B cell (primary cell): ENCODE data around the gene UGT1A6. TPM values are rescaled to one million over a fixed set of nuclear protein-coding genes. Genes with fewer than 3 reads are reported as not detected.

Experiments
- ATAC-seq: fragments of 200-7000 bp; cut with Tn5 transposase; one replicate; pipeline ENCODE4 v1.10.0; 2021; ENCODE audit warnings: low read depth, mild to moderate bottlenecking, moderate number of reproducible peaks, moderate library complexity
- CTCF ChIA-PET: fragments of 350-600 bp; sonication (Branson Sonifier 250); formaldehyde crosslinking; loops from one replicate; lab custom pipeline; 2021; ENCODE audit warnings: antibody characterized with exemption, inconsistent platforms; lab: Charles Lee
- POLR2A ChIA-PET: fragments of 350-600 bp; sonication (Branson Sonifier 250); formaldehyde crosslinking; loops from one replicate; lab custom pipeline; 2021; ENCODE audit warnings: antibody characterized with exemption; lab: Charles Lee
- DNase-seq: peaks from one replicate; pipeline ENCODE4 v3.0.0; 2013
- H2AFZ ChIP-seq: 2 replicates; pipeline ENCODE4 v1.6.1; 2012; ENCODE audit warnings: mild to moderate bottlenecking, low read depth, low read length; ENCODE audit not compliant: insufficient read depth, poor library complexity, severe bottlenecking
- H3K27ac ChIP-seq, 2 donors: 1 replicate in 1 of 2; 2 replicates in 1 of 2; pipeline ENCODE4 v1.5.1; 2012 to 2013; ENCODE audit warnings: low read length in 2 of 2, mild to moderate bottlenecking in 2 of 2, moderate library complexity in 1 of 2
- H3K27me3 ChIP-seq, 4 experiments: fragments of 200-600 bp in 1 of 4; sonication (generic) in 1 of 4; replicated peaks in 1 of 4; 1 replicate in 2 of 4; 2 replicates in 2 of 4; pipeline versions ENCODE4 v1.6.1 to v1.7.0; 2013 to 2016; ENCODE audit warnings: low read length in 3 of 4, mild to moderate bottlenecking in 2 of 4, mixed read lengths in 1 of 4, moderate library complexity in 1 of 4; ENCODE audit not compliant: insufficient read depth in 4 of 4, control insufficient read depth in 3 of 4; ENCODE audit errors: control extremely low read depth in 1 of 4
- H3K36me3 ChIP-seq, 2 experiments: replicated peaks in 1 of 2; 1 replicate in 1 of 2; 2 replicates in 1 of 2; pipeline versions ENCODE4 v1.6.1 to v1.7.1; 2013; ENCODE audit warnings: low read length in 1 of 2; ENCODE audit not compliant: insufficient read depth in 2 of 2, control insufficient read depth in 1 of 2; ENCODE audit errors: control extremely low read depth in 1 of 2, extremely low read depth in 1 of 2
- H3K4me1 ChIP-seq, 2 donors: fragments of 200-600 bp in 1 of 2; sonication (generic) in 1 of 2; 1 replicate in 1 of 2; 2 replicates in 1 of 2; pipeline versions ENCODE4 v1.5.1 to v1.6.1; 2013 to 2017; ENCODE audit warnings: low read length in 2 of 2; ENCODE audit not compliant: control insufficient read depth in 2 of 2, insufficient read depth in 2 of 2
- H3K4me2 ChIP-seq: replicated peaks from 2 replicates; pipeline ENCODE3; 2012; ENCODE audit warnings: mild to moderate bottlenecking, low read depth, low read length; ENCODE audit not compliant: poor library complexity, severe bottlenecking
- H3K4me3 ChIP-seq, 5 experiments: fragments of 200-600 bp in 1 of 5; sonication (generic) in 1 of 5; 1 replicate in 3 of 5; 2 replicates in 2 of 5; pipeline versions ENCODE4 v1.5.1 to v1.7.0; 2011 to 2016; ENCODE audit warnings: low read length in 4 of 5, mild to moderate bottlenecking in 4 of 5, low read depth in 2 of 5, control low read depth in 1 of 5, moderate library complexity in 1 of 5; ENCODE audit not compliant: insufficient read depth in 1 of 5; ENCODE audit errors: control extremely low read depth in 1 of 5, extremely low read depth in 1 of 5
- H3K79me2 ChIP-seq: fragments of 200-600 bp; sonication (generic); one replicate; pipeline ENCODE4 v1.6.0; 2016; ENCODE audit warnings: low read length; ENCODE audit not compliant: control insufficient read depth, insufficient read depth
- H3K9ac ChIP-seq: fragments of 200-600 bp; sonication (generic); 2 replicates; pipeline ENCODE4 v1.6.1; 2017; ENCODE audit warnings: mild to moderate bottlenecking, low read length, moderate library complexity
- H3K9me3 ChIP-seq, 3 donors: one replicate each; pipeline versions ENCODE4 v1.6.1 to v1.7.1; 2013; ENCODE audit warnings: low read length in 2 of 3; ENCODE audit not compliant: control insufficient read depth in 2 of 3, insufficient read depth in 1 of 3; ENCODE audit errors: control extremely low read depth in 1 of 3
- H4K20me1 ChIP-seq: 2 replicates; pipeline ENCODE4 v1.6.0; 2012; ENCODE audit warnings: mild to moderate bottlenecking, low read length; ENCODE audit not compliant: insufficient read depth, control insufficient read depth, poor library complexity, severe bottlenecking
- H3K27ac Mint-ChIP-seq: one replicate; pipeline ENCODE4 v1.8.0; 2021; ENCODE audit warnings: mixed read lengths
- H3K27me3 Mint-ChIP-seq: one replicate; pipeline ENCODE4 v1.8.0; 2021; ENCODE audit warnings: mixed read lengths
- H3K4me1 Mint-ChIP-seq: one replicate; pipeline ENCODE4 v1.8.0; 2021; ENCODE audit warnings: mixed read lengths
- H3K4me3 Mint-ChIP-seq: one replicate; pipeline ENCODE4 v1.8.0; 2021; ENCODE audit warnings: mixed read lengths
- H3K9me3 Mint-ChIP-seq: one replicate; pipeline ENCODE4 v1.8.0; 2022; ENCODE audit warnings: mixed read lengths; ENCODE audit not compliant: insufficient read depth
- EZH2 ChIP-seq: IDR thresholded peaks from 2 replicates; pipeline ENCODE4 v1.6.1; 2012; ENCODE audit warnings: borderline replicate concordance, low read depth, mild to moderate bottlenecking, moderate library complexity, low read length; ENCODE audit not compliant: insufficient read depth, poor library complexity, severe bottlenecking
- WGBS: methylation state at CpG from one replicate; pipeline ENCODE4 v1.1.5; 2013; ENCODE audit warnings: missing lambda C conversion rate; ENCODE audit not compliant: insufficient coverage; 5-methylcytosine and 5-hydroxymethylcytosine counted together
- intact Hi-C: fragments of 100-400 bp; cut with micrococcal nuclease; formaldehyde crosslinking; loops from one replicate; pipeline ENCODE4 v1.10.0; 2022
- polyA plus RNA-seq: library from polyadenylated mRNA; depleted of rRNA; stranded (reverse); fragments of >200 nt; gene quantifications from 2 replicates; pipeline ENCODE4 v1.2.3, GENCODE V29; 2012
- total RNA-seq, 2 donors: library from RNA; stranded (reverse); fragments of 120-200 nt in 1 of 2; gene quantifications; 1 replicate in 1 of 2; 2 replicates in 1 of 2; pipeline versions ENCODE4 v1.2.3 to v1.2.4, GENCODE V29; 2013 to 2022
- TF ChIP-seq, protein P1 (sequence below): fragments of 200-600 bp; IDR thresholded peaks from one replicate; pipeline ENCODE4 v1.8.0; 2022; ENCODE audit warnings: antibody characterized with exemption, mild to moderate bottlenecking

Gene UGT1A6
- total and polyA plus RNA-seq, 2 donors (not counting 1 experiment from before 2014, with no cell fraction given): not detected

DNA sequence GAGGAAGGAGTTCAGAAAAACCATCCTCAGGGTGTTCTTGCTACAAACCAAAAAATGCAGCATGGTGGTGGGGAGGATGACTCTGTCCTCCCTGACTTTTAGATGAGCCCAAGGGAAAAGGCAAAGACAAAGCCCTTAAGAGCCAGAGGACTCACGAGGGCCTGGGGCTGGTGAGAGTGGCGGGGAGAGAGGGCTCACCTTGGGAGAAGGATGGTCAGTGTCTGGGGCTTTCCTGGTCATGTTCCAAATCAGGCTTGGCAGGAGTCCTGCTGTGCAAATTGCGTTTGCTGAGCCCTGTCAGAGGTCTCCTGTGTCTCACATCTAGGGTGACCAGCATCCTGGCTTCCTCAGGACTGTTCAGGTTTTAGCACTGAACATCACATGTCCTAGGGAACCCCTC is 72.1 kb downstream of the UGT1A6 start:
- intact Hi-C loops: no loop called here
- DNase-seq: no peak
- Histone ChIP-seq H3K27ac (no peak overlapping the region), H3K4me2 (no peak overlapping the region), H3K9ac (no peak overlapping the region), H3K27me3 (peaks cover 0 to 4% (median 0%) of the 10 kb centered on the region in 4 experiments), H2AFZ (no peak overlapping the region), H3K9me3 (no peaks in the 10 kb centered on the region), H3K79me2 (no peaks in the 10 kb centered on the region), H4K20me1 (no peaks in the 10 kb centered on the region), H3K4me1 (no peaks in the 10 kb centered on the region), H3K36me3 (no peaks in the 10 kb centered on the region), H3K4me3 (no peak overlapping the region)
- no peak for ATAC-seq
- Mint-ChIP-seq H3K27me3 (peaks cover 50% of the 10 kb centered on the region), H3K4me1 (no peaks in the 10 kb centered on the region), H3K4me3 (no peak overlapping the region), H3K27ac (no peak overlapping the region), H3K9me3 (peaks cover 2% of the 10 kb centered on the region)
- CTCF ChIA-PET: no interaction called here
- TF ChIP-seq, protein P1, sequence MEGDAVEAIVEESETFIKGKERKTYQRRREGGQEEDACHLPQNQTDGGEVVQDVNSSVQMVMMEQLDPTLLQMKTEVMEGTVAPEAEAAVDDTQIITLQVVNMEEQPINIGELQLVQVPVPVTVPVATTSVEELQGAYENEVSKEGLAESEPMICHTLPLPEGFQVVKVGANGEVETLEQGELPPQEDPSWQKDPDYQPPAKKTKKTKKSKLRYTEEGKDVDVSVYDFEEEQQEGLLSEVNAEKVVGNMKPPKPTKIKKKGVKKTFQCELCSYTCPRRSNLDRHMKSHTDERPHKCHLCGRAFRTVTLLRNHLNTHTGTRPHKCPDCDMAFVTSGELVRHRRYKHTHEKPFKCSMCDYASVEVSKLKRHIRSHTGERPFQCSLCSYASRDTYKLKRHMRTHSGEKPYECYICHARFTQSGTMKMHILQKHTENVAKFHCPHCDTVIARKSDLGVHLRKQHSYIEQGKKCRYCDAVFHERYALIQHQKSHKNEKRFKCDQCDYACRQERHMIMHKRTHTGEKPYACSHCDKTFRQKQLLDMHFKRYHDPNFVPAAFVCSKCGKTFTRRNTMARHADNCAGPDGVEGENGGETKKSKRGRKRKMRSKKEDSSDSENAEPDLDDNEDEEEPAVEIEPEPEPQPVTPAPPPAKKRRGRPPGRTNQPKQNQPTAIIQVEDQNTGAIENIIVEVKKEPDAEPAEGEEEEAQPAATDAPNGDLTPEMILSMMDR: no peak
- no peak for TF ChIP-seq EZH2
- 63% methylated on average over 3 of the region's 3 CpGs for WGBS
- POLR2A ChIA-PET: no interaction called here

GRCh38 chr2:233766416-233766815 is 73.7 kb downstream of the UGT1A6 start:
- ChIA-PET CTCF (no interaction called here), POLR2A (no interaction called here)
- no peak for DNase-seq
- H3K9ac ChIP-seq: no peak overlapping the region
- peaks cover 0 to 4% (median 0%) of the 10 kb centered on the region in 4 experiments for H3K27me3 ChIP-seq
- no peak overlapping the region for H3K27ac Mint-ChIP-seq
- no peak overlapping the region for H2AFZ ChIP-seq
- no peak overlapping the region for H3K27ac ChIP-seq
- H3K79me2 ChIP-seq: no peaks in the 10 kb centered on the region
- WGBS: 88% methylated on average over 2 of the region's 4 CpGs
- no peak for ATAC-seq
- H3K27me3 Mint-ChIP-seq: peaks cover 50% of the 10 kb centered on the region
- no peaks in the 10 kb centered on the region for H3K4me1 ChIP-seq
- H3K9me3 Mint-ChIP-seq: peaks cover 2% of the 10 kb centered on the region
- no peak overlapping the region for H3K4me3 Mint-ChIP-seq
- H3K4me1 Mint-ChIP-seq: no peaks in the 10 kb centered on the region
- TF ChIP-seq, protein P1: no peak
- no peak for TF ChIP-seq EZH2
- no peak overlapping the region for H3K4me2 ChIP-seq
- H3K36me3 ChIP-seq: no peaks in the 10 kb centered on the region
- intact Hi-C loops: no loop called here
- H4K20me1 ChIP-seq: no peaks in the 10 kb centered on the region
- no peaks in the 10 kb centered on the region for H3K9me3 ChIP-seq
- H3K4me3 ChIP-seq: no peak overlapping the region
